Measurements from ENCODE around the gene BBLN.
"Not testable (repeated sequence)": the region's sequence is repeated elsewhere in the genome, so short reads cannot be mapped to it uniquely, and the experiment has no call there.

The BBLN gene

GRCh38 chr9:128159784-128160602, at the start of gene BBLN:
BBLN (plus strand) TSS chr9:128160265; CDS start chr9:128160408, 143 bp downstream.
- peak; percentile 90 to 93 for DNase-seq

DNA sequence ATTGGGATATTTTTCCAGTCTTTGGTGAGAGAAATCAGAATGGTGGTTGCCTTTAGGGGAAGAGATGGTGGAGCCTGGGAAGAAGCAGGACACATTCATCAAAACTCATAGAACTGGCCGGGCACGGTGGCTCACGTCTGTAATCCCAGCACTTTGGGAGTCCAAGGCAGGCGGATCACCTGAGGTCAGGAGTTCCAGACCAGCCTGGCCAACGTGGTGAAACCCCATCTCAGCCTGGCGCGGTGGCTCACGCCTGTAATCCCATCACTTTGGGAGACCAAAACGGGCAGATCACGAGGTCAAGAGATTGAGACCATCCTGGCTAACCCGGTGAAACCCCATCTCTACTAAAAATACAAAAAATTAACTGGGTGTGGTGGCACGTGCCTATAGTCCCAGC, 48.3 kb upstream of the BBLN start:
- not testable (repeated sequence) for DNase-seq

DNA sequence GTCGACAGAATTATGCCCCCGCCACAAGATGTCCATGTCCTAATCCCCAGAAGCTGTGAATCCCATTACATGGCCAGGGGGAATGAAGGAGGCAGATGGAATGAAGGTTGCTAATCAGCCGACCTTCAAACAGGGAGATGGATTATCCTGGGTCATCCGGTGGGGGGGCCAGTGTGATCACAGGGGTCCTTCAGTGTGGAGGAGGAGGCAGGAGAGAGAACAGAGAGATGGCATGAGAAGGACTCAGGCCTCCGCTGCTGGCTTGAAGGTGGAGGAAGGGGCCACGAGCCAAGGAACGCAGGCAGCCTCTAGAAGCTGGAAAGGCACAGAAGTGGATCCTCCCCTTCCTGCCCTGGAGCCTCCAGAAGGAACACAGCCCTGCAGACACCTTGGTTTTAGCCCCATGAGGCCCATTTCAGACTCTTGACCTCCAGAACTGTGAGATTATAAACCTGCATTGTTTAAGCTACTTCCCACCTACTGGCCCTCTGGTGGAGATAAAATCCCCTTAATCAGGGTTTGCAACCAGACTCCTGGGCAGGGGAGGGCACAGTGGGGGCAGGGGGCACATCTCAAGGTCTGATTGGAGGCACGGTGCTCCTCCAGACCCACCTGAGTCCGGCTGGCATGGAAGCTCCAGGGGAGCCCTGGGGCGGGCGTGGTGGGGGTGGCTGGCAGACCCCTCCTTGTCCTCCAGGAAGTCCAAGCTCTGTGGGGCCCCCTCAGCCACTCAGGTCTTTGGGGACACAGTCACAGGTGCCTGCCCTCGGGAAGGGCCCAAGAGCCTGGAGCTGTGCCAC, 46.3 kb upstream of the BBLN start:
- DNase-seq = no peak

- no peak for DNase-seq
Measured at GRCh38 chr9:128114326-128115186, 45.5 kb upstream of the BBLN start.

GRCh38 chr9:128115187-128116103, 44.6 kb upstream of the BBLN start:
- peak in 1 of 2 donors; percentile 1 for DNase-seq

GRCh38 chr9:128116104-128117083, 43.7 kb upstream of the BBLN start:
- no peak for DNase-seq

- peak; percentile 85 to 91 for DNase-seq
Measured at GRCh38 chr9:128117613-128118471, 42.2 kb upstream of the BBLN start.

- no peak for DNase-seq
Measured at GRCh38 chr9:128118472-128118857, 41.6 kb upstream of the BBLN start.

DNA sequence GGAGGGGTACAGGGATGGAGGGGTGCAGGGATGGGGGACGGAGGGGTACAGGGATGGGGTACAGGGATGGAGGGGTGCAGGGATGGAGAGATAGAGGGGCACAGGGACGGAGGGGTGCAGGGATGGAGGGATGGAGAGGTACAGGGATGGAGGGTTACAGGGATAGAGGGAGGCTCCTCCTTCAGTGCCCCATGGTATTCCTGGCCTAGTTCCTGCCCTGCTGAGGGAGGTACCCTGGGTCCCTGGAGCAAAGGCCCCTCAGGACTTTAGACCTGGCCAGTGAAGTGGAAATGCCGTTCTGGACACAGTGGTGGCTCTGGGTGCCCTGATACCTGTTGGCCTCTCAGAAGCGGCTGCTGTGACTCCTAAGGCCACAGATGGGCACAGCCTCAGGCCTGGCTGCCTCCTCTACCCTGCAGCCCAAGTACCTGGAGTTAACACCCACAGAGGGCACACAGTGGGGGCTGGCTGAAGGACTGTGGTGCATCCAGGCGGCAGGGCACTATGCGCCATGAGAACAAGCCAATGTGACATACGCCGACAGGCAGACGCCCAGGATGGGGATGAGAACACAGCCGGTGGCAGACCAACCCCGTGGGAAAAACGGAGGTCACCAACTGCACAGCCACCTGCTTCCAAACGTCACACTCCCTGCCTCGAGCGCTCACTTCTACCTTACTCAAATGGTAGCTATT, 40.9 kb upstream of the BBLN start:
- no peak for DNase-seq

DNA sequence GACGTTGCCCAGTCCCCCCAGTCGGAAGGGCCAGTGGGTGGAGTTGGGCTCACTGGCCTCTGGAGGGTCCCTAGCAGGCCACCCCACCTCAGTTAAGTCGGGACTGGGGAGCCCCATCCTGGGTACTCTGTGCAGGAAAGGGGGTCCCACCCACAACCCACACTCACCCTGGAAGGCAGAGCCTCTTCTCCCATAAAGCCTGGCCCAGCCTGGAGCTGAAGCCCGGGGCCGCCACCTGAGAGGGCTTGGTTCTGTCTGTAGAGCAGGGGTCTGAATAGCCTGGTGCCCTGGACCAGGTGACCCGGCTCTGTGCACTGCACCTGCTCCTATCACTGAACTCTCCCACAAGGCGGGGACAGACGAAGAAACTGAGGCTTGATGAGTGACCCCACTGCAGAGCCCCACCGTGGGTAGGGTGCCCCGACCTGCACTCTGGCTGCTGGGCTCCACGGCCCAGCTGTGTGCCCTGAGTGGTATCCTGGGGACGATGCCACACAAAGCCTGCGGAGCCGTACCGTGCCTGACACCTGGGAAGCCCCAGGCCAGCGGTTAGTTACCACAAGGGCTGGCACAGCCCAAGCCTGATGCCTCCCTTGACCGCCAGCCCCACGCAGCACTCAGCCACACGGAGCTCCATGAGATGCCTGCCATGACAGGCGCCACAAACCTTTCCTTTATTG, 39.9 kb upstream of the BBLN start:
- no peak for DNase-seq

GRCh38 chr9:128120741-128121465, 39.2 kb upstream of the BBLN start:
- no peak for DNase-seq

DNA sequence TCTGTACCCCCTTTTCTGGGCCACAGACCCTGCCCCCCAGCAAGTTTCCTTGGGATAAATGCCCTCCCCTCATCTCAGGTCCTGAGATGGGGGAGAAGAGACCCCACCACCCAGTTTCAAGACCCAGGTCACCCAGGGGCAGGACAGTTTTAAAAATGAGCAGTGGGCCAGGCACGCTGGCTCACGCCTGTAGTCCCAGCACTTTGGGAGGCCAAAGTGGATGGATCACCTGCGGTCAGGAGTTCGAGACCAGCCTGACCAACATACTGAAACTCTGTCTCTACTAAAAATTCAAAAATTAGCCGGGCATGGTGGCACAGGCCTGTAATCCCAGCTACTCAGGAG, 38.6 kb upstream of the BBLN start:
- DNase-seq = no peak

- DNase-seq = no peak
Measured at GRCh38 chr9:128121924-128122808, 37.9 kb upstream of the BBLN start.

DNA sequence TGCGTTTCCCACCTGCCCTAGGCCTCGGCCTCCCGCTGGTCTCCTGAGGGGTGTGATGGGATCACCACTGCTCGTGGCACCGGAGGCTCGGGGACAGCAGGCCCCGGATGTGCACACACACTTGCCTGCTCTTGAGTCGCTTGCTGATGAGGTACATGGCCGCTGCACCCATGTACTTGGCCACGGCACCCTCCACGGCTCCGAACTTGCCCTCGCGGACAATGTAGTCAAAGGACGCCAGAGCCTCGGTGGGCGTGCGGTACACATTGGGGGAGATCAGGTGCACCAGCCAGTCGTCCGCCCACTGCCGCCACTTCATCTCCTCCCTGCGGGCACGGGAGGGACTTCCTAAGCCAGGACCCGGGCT, 37.3 kb upstream of the BBLN start:
- DNase-seq = no peak

DNA sequence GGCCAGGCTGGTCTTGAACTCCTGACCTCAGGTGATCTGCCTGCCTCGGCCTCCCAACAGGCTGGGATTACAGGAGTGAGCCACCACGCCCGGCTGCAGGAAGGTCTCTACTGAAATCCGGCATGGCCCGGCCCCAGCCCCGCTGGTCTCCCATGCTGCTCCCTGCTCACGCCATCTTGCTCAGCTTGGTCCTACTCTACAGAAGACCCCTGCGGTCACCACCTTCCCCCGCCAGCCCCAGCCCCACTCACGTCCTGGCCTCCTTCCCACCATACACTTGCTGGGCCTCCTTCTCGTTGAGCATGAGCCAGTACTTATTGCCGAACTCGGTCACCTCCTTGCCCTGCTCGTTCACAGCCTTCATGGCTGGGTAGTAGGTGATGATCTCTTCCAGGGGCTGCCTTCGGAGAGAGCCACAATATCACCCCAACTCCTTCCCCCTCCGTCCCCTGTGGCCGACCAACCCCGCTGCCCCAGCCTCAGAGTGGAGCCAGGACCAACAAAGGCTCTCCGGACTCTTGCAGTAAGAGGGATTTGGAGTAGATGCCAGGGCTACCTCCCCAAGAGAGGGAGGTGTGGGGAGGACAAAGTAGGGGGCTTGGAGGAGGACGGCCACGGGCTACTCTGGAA, 36.5 kb upstream of the BBLN start:
- DNase-seq = no peak

- no peak for DNase-seq
Measured at GRCh38 chr9:128124451-128124850, 35.6 kb upstream of the BBLN start.

Measured in bone marrow (tissue), 2 donors.